Endothelial cell of umbilical vein (primary cell): Measurements from ENCODE around the gene KYNU. TPM values are rescaled to one million over a fixed set of nuclear protein-coding genes. Genes with fewer than 3 reads are reported as not detected.
"Not testable (repeated sequence)": the region's sequence is repeated elsewhere in the genome, so short reads cannot be mapped to it uniquely, and the experiment has no call there.

Source experiments
- BruUV-seq: library from RNA; stranded (reverse); fragments of 400-500 nt; replicated peaks from 2 replicates; lab custom pipeline; 2021; lab: Mats Ljungman, UMichigan
- CTCF ChIA-PET: fragments of 300-600, 350-600 bp; sonication (Branson Sonifier 250); formaldehyde crosslinking; loops from one replicate; lab custom pipeline; 2021; ENCODE audit warnings: antibody characterized with exemption, inconsistent platforms; lab: Charles Lee
- POLR2A ChIA-PET: fragments of 300-600, 350-600 bp; sonication (Branson Sonifier 250); formaldehyde crosslinking; loops from one replicate; lab custom pipeline; 2021; ENCODE audit warnings: antibody characterized with exemption, inconsistent platforms; lab: Charles Lee
- DNase-seq: peaks from one replicate; pipeline ENCODE4 v3.0.0-alpha.2; 2011; ENCODE audit warnings: low read depth, low spot score
- FAIRE-seq: peaks from 2 replicates; lab custom pipeline; 2011; peaks lifted over from hg19 to GRCh38; lab: Jason Lieb, UNC
- H2AFZ ChIP-seq: 2 replicates; pipeline ENCODE4 v1.6.0; 2012; ENCODE audit warnings: low read depth, low read length, control low read depth, inconsistent platforms
- H3K27ac ChIP-seq: 2 replicates; pipeline ENCODE4 v1.5.1; 2011; ENCODE audit warnings: low read depth, mild to moderate bottlenecking, control low read depth, low read length, moderate library complexity; ENCODE audit not compliant: insufficient read depth
- H3K27me3 ChIP-seq, 2 experiments: 2 replicates each; pipeline versions ENCODE4 v1.6.0 to v1.6.1; 2011; ENCODE audit warnings: low read length in 2 of 2, mixed read lengths in 1 of 2; ENCODE audit not compliant: control insufficient read depth in 2 of 2, insufficient read depth in 2 of 2
- H3K36me3 ChIP-seq, 2 experiments: 2 replicates in 1 of 2; 3 replicates in 1 of 2; pipeline ENCODE4 v1.5.1; 2011; ENCODE audit warnings: low read length in 2 of 2, mild to moderate bottlenecking in 1 of 2, moderate library complexity in 1 of 2; ENCODE audit not compliant: control insufficient read depth in 2 of 2, insufficient read depth in 2 of 2; ENCODE audit errors: extremely low read depth in 1 of 2
- H3K4me1 ChIP-seq: 3 replicates; pipeline ENCODE4 v1.5.1; 2011; ENCODE audit warnings: mild to moderate bottlenecking, low read length; ENCODE audit not compliant: control insufficient read depth, insufficient read depth; ENCODE audit errors: extremely low read depth
- H3K4me2 ChIP-seq: 2 replicates; pipeline ENCODE4 v1.6.1; 2011; ENCODE audit warnings: low read length, control low read depth, mixed read lengths; ENCODE audit not compliant: insufficient read depth
- H3K4me3 ChIP-seq, 3 experiments: fragments of 200-600 bp in 1 of 3; sonication (generic), shearing (Covaris generic) in 1 of 3; replicated peaks in 1 of 3; 2 replicates each; pipeline ENCODE4 v1.5.1; 2011 to 2016; ENCODE audit warnings: control low read depth in 3 of 3, low read length in 3 of 3, mild to moderate bottlenecking in 2 of 3, inconsistent platforms in 1 of 3, low read depth in 1 of 3, moderate library complexity in 1 of 3; ENCODE audit not compliant: insufficient read depth in 1 of 3
- H3K79me2 ChIP-seq: 2 replicates; pipeline ENCODE4 v1.6.0; 2012; ENCODE audit warnings: low read length, inconsistent platforms; ENCODE audit not compliant: control insufficient read depth, insufficient read depth
- H3K9ac ChIP-seq: replicated peaks from 2 replicates; pipeline ENCODE3; 2011; ENCODE audit warnings: low read length, control low read depth; ENCODE audit not compliant: insufficient read depth; ENCODE audit errors: extremely low read depth
- H3K9me1 ChIP-seq: replicated peaks from 3 replicates; pipeline ENCODE4 v1.6.0; 2011; ENCODE audit warnings: mild to moderate bottlenecking, low read length; ENCODE audit not compliant: control insufficient read depth, insufficient read depth; ENCODE audit errors: extremely low read depth
- H3K9me3 ChIP-seq: replicated peaks from 2 replicates; pipeline ENCODE4 v1.5.1; 2012; ENCODE audit warnings: low read length, inconsistent platforms; ENCODE audit not compliant: control insufficient read depth, insufficient read depth
- H4K20me1 ChIP-seq: replicated peaks from 2 replicates; pipeline ENCODE3; 2011; ENCODE audit warnings: mild to moderate bottlenecking, low read length; ENCODE audit not compliant: control insufficient read depth, insufficient read depth; ENCODE audit errors: extremely low read depth
- EZH2 ChIP-seq: IDR thresholded peaks from 2 replicates; pipeline ENCODE4 v1.6.1; 2012; ENCODE audit warnings: borderline replicate concordance, low read depth, mild to moderate bottlenecking, moderate library complexity, low read length, inconsistent platforms; ENCODE audit not compliant: severe bottlenecking
- FOS ChIP-seq: IDR thresholded peaks from 2 replicates; pipeline ENCODE4 v1.6.1; 2011; ENCODE audit warnings: mild to moderate bottlenecking, low read length, moderate library complexity, borderline replicate concordance; ENCODE audit not compliant: insufficient read depth
- GATA2 ChIP-seq: IDR thresholded peaks from 2 replicates; pipeline ENCODE4 v1.7.0; 2011; ENCODE audit warnings: low read depth, mild to moderate bottlenecking, moderate library complexity, mixed read lengths, low read length; ENCODE audit not compliant: insufficient read length, insufficient read depth
- JUN ChIP-seq: IDR thresholded peaks from 2 replicates; pipeline ENCODE4 v1.6.1; 2011; ENCODE audit warnings: borderline replicate concordance, low read depth; ENCODE audit not compliant: insufficient read length, insufficient read depth
- MYC ChIP-seq: IDR thresholded peaks from one replicate; pipeline ENCODE4 v1.6.1; 2011; ENCODE audit warnings: mild to moderate bottlenecking, low read depth, low read length
- POLR2A ChIP-seq: IDR thresholded peaks from 2 replicates; pipeline ENCODE4 v1.6.1; 2012; ENCODE audit warnings: low read depth, mild to moderate bottlenecking, control low read depth, low read length
- POLR2AphosphoS5 ChIP-seq: IDR thresholded peaks from 2 replicates; pipeline ENCODE4 v1.6.1; 2012; ENCODE audit warnings: low read depth, mild to moderate bottlenecking, control low read depth, low read length, moderate library complexity; ENCODE audit not compliant: insufficient read depth
- dilution Hi-C: fragments of 300-500 bp; cut with MboI; formaldehyde crosslinking; loops from one replicate; pipeline ENCODE4 v1.15.0; 2019; ENCODE audit warnings: low sequenced_read_pairs; ENCODE audit not compliant: extremely low pct_ligation_motif_present
- intact Hi-C: fragments of 100-400 bp; cut with micrococcal nuclease; formaldehyde crosslinking; loops from one replicate; pipeline ENCODE4 v1.10.0; 2022
- polyA plus RNA-seq, 4 experiments: library from polyadenylated mRNA; depleted of rRNA in 3 of 4; stranded (reverse) in 3 of 4; unstranded in 1 of 4; fragments of >200 nt; gene quantifications; 2 replicates each; pipeline versions ENCODE4 v1.2.1 to v1.2.3, GENCODE V29; 2011 to 2012; ENCODE audit warnings: missing spikeins in 1 of 4
- total RNA-seq: library from RNA; stranded (reverse); gene quantifications from 2 replicates; pipeline ENCODE4 v1.2.3, GENCODE V29; 2021
- TF ChIP-seq, protein P1 (sequence below): IDR thresholded peaks from 2 replicates; pipeline ENCODE4 v1.6.1; 2011; ENCODE audit not compliant: insufficient read depth, insufficient read length
- TF ChIP-seq, protein P2 (sequence below), 2 donors: IDR thresholded peaks; 1 replicate in 1 of 2; 2 replicates in 1 of 2; pipeline ENCODE4 v1.5.1; 2011; ENCODE audit warnings: low read length in 2 of 2, mild to moderate bottlenecking in 2 of 2, moderate library complexity in 2 of 2, control low read depth in 1 of 2, inconsistent platforms in 1 of 2, low read depth in 1 of 2; ENCODE audit not compliant: insufficient read depth in 1 of 2; ENCODE audit errors: extremely low read depth in 1 of 2

KYNU gene
- total and polyA plus RNA-seq, 2 donors (not counting 3 experiments of a cell fraction or from before 2014, with no cell fraction given), result 0.04 TPM; not detected in 1

- no peak overlapping the region for H3K4me3 ChIP-seq
- H3K27me3 ChIP-seq, result peaks cover 0 to 2% of the 10 kb centered on the region in 2 experiments
- no peak for TF ChIP-seq EZH2
- no peak for TF ChIP-seq POLR2AphosphoS5
- no peak for TF ChIP-seq MYC
- TF ChIP-seq POLR2A, result no peak
- no peak for TF ChIP-seq GATA2
- no peak for TF ChIP-seq FOS
- TF ChIP-seq, protein P1, sequence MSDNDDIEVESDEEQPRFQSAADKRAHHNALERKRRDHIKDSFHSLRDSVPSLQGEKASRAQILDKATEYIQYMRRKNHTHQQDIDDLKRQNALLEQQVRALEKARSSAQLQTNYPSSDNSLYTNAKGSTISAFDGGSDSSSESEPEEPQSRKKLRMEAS, result no peak
- TF ChIP-seq, protein P2, sequence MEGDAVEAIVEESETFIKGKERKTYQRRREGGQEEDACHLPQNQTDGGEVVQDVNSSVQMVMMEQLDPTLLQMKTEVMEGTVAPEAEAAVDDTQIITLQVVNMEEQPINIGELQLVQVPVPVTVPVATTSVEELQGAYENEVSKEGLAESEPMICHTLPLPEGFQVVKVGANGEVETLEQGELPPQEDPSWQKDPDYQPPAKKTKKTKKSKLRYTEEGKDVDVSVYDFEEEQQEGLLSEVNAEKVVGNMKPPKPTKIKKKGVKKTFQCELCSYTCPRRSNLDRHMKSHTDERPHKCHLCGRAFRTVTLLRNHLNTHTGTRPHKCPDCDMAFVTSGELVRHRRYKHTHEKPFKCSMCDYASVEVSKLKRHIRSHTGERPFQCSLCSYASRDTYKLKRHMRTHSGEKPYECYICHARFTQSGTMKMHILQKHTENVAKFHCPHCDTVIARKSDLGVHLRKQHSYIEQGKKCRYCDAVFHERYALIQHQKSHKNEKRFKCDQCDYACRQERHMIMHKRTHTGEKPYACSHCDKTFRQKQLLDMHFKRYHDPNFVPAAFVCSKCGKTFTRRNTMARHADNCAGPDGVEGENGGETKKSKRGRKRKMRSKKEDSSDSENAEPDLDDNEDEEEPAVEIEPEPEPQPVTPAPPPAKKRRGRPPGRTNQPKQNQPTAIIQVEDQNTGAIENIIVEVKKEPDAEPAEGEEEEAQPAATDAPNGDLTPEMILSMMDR (IDR thresholded peaks at IDR 0.05; ENCODE audit: extremely low read depth in 1 of 2, insufficient read depth in 1 of 2, low read depth in 1 of 2, low read length in 2 of 2), result no peak
- TF ChIP-seq JUN, result no peak
- no peak overlapping the region for H2AFZ ChIP-seq
- H3K9me1 ChIP-seq, result no peaks in the 10 kb centered on the region
- H3K9me3 ChIP-seq, result no peaks in the 10 kb centered on the region
- no peaks in the 10 kb centered on the region for H4K20me1 ChIP-seq
- ChIA-PET CTCF (interaction anchor here (1.9 kb wide), 1 partner anchor 23 kb away, joined by 10 read pairs; no protein-coding TSS in a partner anchor), POLR2A (no interaction called here)
- intact Hi-C loops, result no loop called here
- DNase-seq (no peak), FAIRE-seq (no peak)
- no peaks in the 10 kb centered on the region for H3K79me2 ChIP-seq
- H3K4me1 ChIP-seq, result peaks cover 9% of the 10 kb centered on the region
- dilution Hi-C loops, result no loop called here
- H3K9ac ChIP-seq, result no peak overlapping the region
- H3K27ac ChIP-seq, result no peak overlapping the region
- no peaks in the 10 kb centered on the region for H3K36me3 ChIP-seq
- BruUV-seq, result no TSS peak
- no peak overlapping the region for H3K4me2 ChIP-seq
Observed at GRCh38 chr2:143088388-143088787, 210.9 kb downstream of the KYNU start.

- H3K9ac ChIP-seq, H3K27me3 ChIP-seq, H3K9me3 ChIP-seq, DNase-seq, intact Hi-C loops, FAIRE-seq, H3K79me2 ChIP-seq, H3K4me2 ChIP-seq, H3K4me3 ChIP-seq, dilution Hi-C loops, H3K4me1 ChIP-seq, H2AFZ ChIP-seq, H3K27ac ChIP-seq, H3K36me3 ChIP-seq, POLR2A ChIA-PET, H4K20me1 ChIP-seq, BruUV-seq, H3K9me1 ChIP-seq: not testable (repeated sequence)
- CTCF ChIA-PET, result interaction anchor here (1.3 kb wide), 1 partner anchor 22 kb away, joined by 3 read pairs; no protein-coding TSS in a partner anchor
Observed at GRCh38 chr2:143089520-143089919, 212.1 kb downstream of the KYNU start.
